OCI-LY1 (cell line): ENCODE data around the gene PARD3B.

ENCODE experiments used
- H2AFZ ChIP-seq: fragments of 200-600 bp; sonication (generic), shearing (Covaris generic); 2 replicates; pipeline ENCODE4 v1.6.0; 2014; ENCODE audit warnings: antibody characterized with exemption, mild to moderate bottlenecking, low read length
- H3F3A ChIP-seq: fragments of 200-600 bp; sonication (generic), shearing (Covaris generic); 2 replicates; pipeline ENCODE4 v1.6.0; 2014; ENCODE audit warnings: mild to moderate bottlenecking, antibody characterized with exemption, low read length, moderate library complexity; ENCODE audit not compliant: insufficient read depth
- H3K27ac ChIP-seq: fragments of 200-600 bp; sonication (generic); 2 replicates; pipeline ENCODE4 v1.5.1; 2014; ENCODE audit warnings: low read length, mixed run types, mild to moderate bottlenecking, low read depth; ENCODE audit not compliant: poor library complexity, severe bottlenecking
- H3K27me3 ChIP-seq: fragments of 200-600 bp; sonication (generic); 2 replicates; pipeline ENCODE4 v1.6.0; 2014; ENCODE audit warnings: antibody characterized with exemption, mild to moderate bottlenecking, low read length, moderate library complexity; ENCODE audit not compliant: insufficient read depth
- H3K36me3 ChIP-seq: fragments of 200-600 bp; sonication (generic); 2 replicates; pipeline ENCODE4 v1.6.1; 2014; ENCODE audit warnings: mild to moderate bottlenecking, antibody characterized with exemption, low read length, moderate library complexity, mixed read lengths; ENCODE audit not compliant: insufficient read depth
- H3K4me1 ChIP-seq: fragments of 200-600 bp; sonication (generic); 2 replicates; pipeline ENCODE4 v1.5.1; 2014; ENCODE audit warnings: mild to moderate bottlenecking, low read length, moderate library complexity; ENCODE audit not compliant: insufficient read depth, severe bottlenecking
- H3K4me2 ChIP-seq: fragments of 200-600 bp; sonication (generic), shearing (Covaris generic); 2 replicates; pipeline ENCODE4 v1.6.1; 2014; ENCODE audit warnings: low read length
- H3K4me3 ChIP-seq: fragments of 200-600 bp; sonication (generic); 2 replicates; pipeline ENCODE4 v1.5.1; 2014; ENCODE audit warnings: low read length, low read depth, mild to moderate bottlenecking, mixed read lengths; ENCODE audit not compliant: poor library complexity, severe bottlenecking
- H3K79me2 ChIP-seq: fragments of 200-600 bp; shearing (Covaris generic); 2 replicates; pipeline ENCODE4 v1.6.1; 2016; ENCODE audit warnings: mixed run types, low read length, mixed read lengths; ENCODE audit not compliant: insufficient read depth
- H3K9ac ChIP-seq: fragments of 200-600 bp; sonication (generic), shearing (Covaris generic); 2 replicates; pipeline ENCODE4 v1.6.1; 2014; ENCODE audit warnings: mild to moderate bottlenecking, low read length, mixed read lengths
- H3K9me2 ChIP-seq: fragments of 200-600 bp; sonication (generic), shearing (Covaris generic); 2 replicates; pipeline ENCODE4 v1.6.1; 2014; ENCODE audit warnings: low read depth, mild to moderate bottlenecking, low read length, mixed read lengths
- H3K9me3 ChIP-seq: fragments of 200-600 bp; shearing (Covaris generic); 2 replicates; pipeline ENCODE4 v1.6.1; 2014; ENCODE audit warnings: low read length, mixed read lengths
- H4K20me1 ChIP-seq: fragments of 200-600 bp; sonication (generic), shearing (Covaris generic); 2 replicates; pipeline ENCODE4 v1.6.0; 2016; ENCODE audit warnings: mild to moderate bottlenecking, low read length; ENCODE audit not compliant: insufficient read depth
- CTCF ChIP-seq: fragments of 200-600 bp; sonication (generic), shearing (Covaris generic); IDR thresholded peaks from 2 replicates; pipeline ENCODE4 v1.5.1; 2017; ENCODE audit warnings: mild to moderate bottlenecking, antibody characterized with exemption, low read length, moderate library complexity, mixed read lengths
- EZH2 ChIP-seq: fragments of 200-600 bp; sonication (generic), shearing (Covaris generic); IDR thresholded peaks from 2 replicates; pipeline ENCODE4 v1.8.0; 2017; ENCODE audit warnings: borderline replicate concordance, mixed run types, mild to moderate bottlenecking, antibody characterized with exemption, low read length, moderate library complexity, mixed read lengths

PARD3B gene

DNA sequence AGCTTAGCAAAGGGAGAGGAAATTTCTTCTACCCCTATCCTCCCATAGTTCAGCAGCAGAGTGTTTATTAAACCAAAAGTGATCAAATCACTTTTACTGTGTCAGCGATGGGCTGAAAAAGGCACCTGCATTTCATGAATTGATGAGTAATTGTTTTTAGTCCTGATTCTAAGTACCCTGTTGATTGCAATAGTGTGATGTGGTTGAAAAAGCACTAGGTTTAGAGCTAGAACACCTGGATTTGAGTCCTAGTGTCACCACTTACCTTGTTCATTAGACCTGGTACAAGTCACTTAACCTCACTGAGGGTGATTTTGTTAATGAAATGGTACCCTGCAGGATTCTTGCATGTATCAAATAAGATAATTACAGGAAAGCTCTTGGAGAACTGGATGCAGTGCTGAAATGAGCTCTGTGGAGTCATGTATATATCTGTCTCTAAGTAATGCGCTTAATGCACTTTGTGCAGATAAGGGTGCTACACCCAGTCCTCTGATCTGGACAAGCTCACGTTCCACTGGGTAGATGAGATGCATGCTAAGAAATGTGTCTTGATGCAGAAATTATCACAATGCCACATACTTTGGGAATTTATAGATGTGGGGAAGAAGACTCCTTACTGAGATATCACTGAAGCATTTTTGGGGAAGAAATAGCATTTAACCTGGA, 289.6 kb downstream of the PARD3B start:
- TF ChIP-seq EZH2: no peak
- TF ChIP-seq CTCF: no peak
- Histone ChIP-seq H3K9me3 (no peaks in the 10 kb centered on the region), H3K9ac (no peak overlapping the region), H3K27ac (no peak overlapping the region), H4K20me1 (no peaks in the 10 kb centered on the region), H3K36me3 (no peaks in the 10 kb centered on the region), H3K4me1 (no peaks in the 10 kb centered on the region), H3K4me2 (no peak overlapping the region), H3F3A (no peaks in the 10 kb centered on the region), H2AFZ (no peak overlapping the region), H3K79me2 (no peaks in the 10 kb centered on the region), H3K9me2 (no peaks in the 10 kb centered on the region), H3K27me3 (no peaks in the 10 kb centered on the region), H3K4me3 (no peak overlapping the region)

DNA sequence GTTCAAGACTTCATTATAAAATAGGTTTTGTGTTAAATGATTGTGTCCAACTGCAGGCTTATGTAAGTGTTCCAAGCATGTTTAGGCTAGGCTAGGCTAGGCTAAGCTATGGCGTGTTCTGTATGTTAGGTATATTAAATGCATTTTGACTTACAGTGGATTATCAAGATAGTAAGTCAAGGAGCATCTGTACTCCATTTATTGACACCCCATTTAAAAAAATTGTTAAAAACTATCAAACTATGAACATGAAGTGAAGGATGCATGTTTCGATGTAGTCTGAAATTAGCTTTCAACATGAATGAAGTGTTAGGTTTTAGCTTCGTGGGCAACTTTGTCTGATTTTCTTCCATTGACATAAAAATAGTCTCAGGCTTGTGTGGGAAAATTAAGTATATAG, 290.5 kb downstream of the PARD3B start:
- no peaks in the 10 kb centered on the region for H3K9me3 ChIP-seq
- no peak overlapping the region for H3K4me3 ChIP-seq
- no peaks in the 10 kb centered on the region for H3F3A ChIP-seq
- H3K9ac ChIP-seq: no peak overlapping the region
- no peaks in the 10 kb centered on the region for H3K79me2 ChIP-seq
- no peak overlapping the region for H2AFZ ChIP-seq
- H4K20me1 ChIP-seq: no peaks in the 10 kb centered on the region
- H3K4me2 ChIP-seq: no peak overlapping the region
- H3K9me2 ChIP-seq: no peaks in the 10 kb centered on the region
- TF ChIP-seq EZH2 (no peak), CTCF (no peak)
- no peaks in the 10 kb centered on the region for H3K36me3 ChIP-seq
- H3K4me1 ChIP-seq: no peaks in the 10 kb centered on the region
- no peaks in the 10 kb centered on the region for H3K27me3 ChIP-seq
- no peak overlapping the region for H3K27ac ChIP-seq

- TF ChIP-seq CTCF (no peak), EZH2 (no peak)
- Histone ChIP-seq H3K27ac (no peak overlapping the region), H3K36me3 (no peaks in the 10 kb centered on the region)
Measured at GRCh38 chr2:204840504-204840903, 295.2 kb downstream of the PARD3B start.

More at GRCh38 chr2:204840504-204840903, 295.2 kb downstream of the PARD3B start:
- H3K79me2 ChIP-seq: no peaks in the 10 kb centered on the region
- no peaks in the 10 kb centered on the region for H3K27me3 ChIP-seq
- H3K4me1 ChIP-seq: no peaks in the 10 kb centered on the region
- no peak overlapping the region for H3K9ac ChIP-seq
- H3K9me2 ChIP-seq: no peaks in the 10 kb centered on the region
- no peak overlapping the region for H2AFZ ChIP-seq
- no peak overlapping the region for H3K4me2 ChIP-seq
- no peaks in the 10 kb centered on the region for H4K20me1 ChIP-seq
- no peaks in the 10 kb centered on the region for H3F3A ChIP-seq
- no peaks in the 10 kb centered on the region for H3K9me3 ChIP-seq
- H3K4me3 ChIP-seq: no peak overlapping the region
